GM12878 (cell line): ENCODE data around the gene PLA2G1B. TPM values are rescaled to one million over a fixed set of nuclear protein-coding genes. Genes with fewer than 3 reads are reported as not detected.

ENCODE experiments used
- ATAC-seq: fragments of 200-7000 bp; cut with Tn5 transposase; 3 replicates; pipeline ENCODE4 v1.9.1; 2020; ENCODE audit warnings: mild to moderate bottlenecking, moderate library complexity
- BruUV-seq: library from RNA; stranded (reverse); fragments of 400-500 nt; replicated peaks from 2 replicates; lab custom pipeline; 2021; lab: Mats Ljungman, UMichigan
- CTCF ChIA-PET: fragments of 300-600 bp; sonication (Branson Sonifier 250); formaldehyde crosslinking; extraction: SDS; loops from one replicate; lab custom pipeline; 2021; ENCODE audit warnings: inconsistent platforms; lab: Yijun Ruan, JAX
- POLR2A ChIA-PET: fragments of 350-600 bp; formaldehyde crosslinking; extraction: SDS; loops from one replicate; lab custom pipeline; 2021; ENCODE audit warnings: inconsistent platforms; lab: Charles Lee
- RAD21 ChIA-PET: fragments of 300-600 bp; sonication (Branson Sonifier 250); formaldehyde crosslinking; loops from one replicate; lab custom pipeline; 2023; ENCODE audit warnings: antibody characterized with exemption; ENCODE audit not compliant: unreplicated experiment; lab: Charles Lee
- SMC1A ChIA-PET: fragments of 300-600 bp; sonication (Branson Sonifier 250); formaldehyde crosslinking; loops from one replicate; lab custom pipeline; 2023; ENCODE audit not compliant: unreplicated experiment, uncharacterized antibody; lab: Charles Lee
- DNase-seq: peaks from one replicate; pipeline ENCODE4 v3.0.0-alpha.2; 2011; ENCODE audit warnings: low read depth, low spot score
- FAIRE-seq: peaks from 3 replicates; lab custom pipeline; 2011; peaks lifted over from hg19 to GRCh38; lab: Jason Lieb, UNC
- H2AFZ ChIP-seq: 2 replicates; pipeline ENCODE4 v1.6.0; 2011; ENCODE audit warnings: low read depth, low read length, control low read depth; ENCODE audit not compliant: control insufficient read depth
- H3K27ac ChIP-seq: 2 replicates; pipeline ENCODE4 v1.5.1; 2011; ENCODE audit warnings: control low read depth; ENCODE audit not compliant: control insufficient read depth, insufficient read depth
- H3K27me3 ChIP-seq, 2 experiments: replicated peaks in 1 of 2; 2 replicates each; pipeline versions ENCODE4 v1.6.0 to v1.6.1; 2011; ENCODE audit warnings: low read length in 1 of 2; ENCODE audit not compliant: control insufficient read depth in 2 of 2, insufficient read depth in 2 of 2
- H3K36me3 ChIP-seq, 2 experiments: 2 replicates each; pipeline ENCODE4 v1.5.1; 2011; ENCODE audit warnings: low read length in 1 of 2; ENCODE audit not compliant: control insufficient read depth in 2 of 2, insufficient read depth in 2 of 2
- H3K4me1 ChIP-seq: 2 replicates; pipeline ENCODE4 v1.6.1; 2011; ENCODE audit warnings: mild to moderate bottlenecking, low read length, moderate library complexity, mixed read lengths; ENCODE audit not compliant: control insufficient read depth, insufficient read depth
- H3K4me2 ChIP-seq: 2 replicates; pipeline ENCODE4 v1.6.0; 2011; ENCODE audit warnings: control low read depth; ENCODE audit not compliant: control insufficient read depth, insufficient read depth
- H3K4me3 ChIP-seq: fragments of 200-600 bp; sonication (generic); 2 replicates; pipeline ENCODE4 v1.5.1; 2016
- H3K79me2 ChIP-seq: 2 replicates; pipeline ENCODE4 v1.6.0; 2011; ENCODE audit warnings: low read length; ENCODE audit not compliant: control insufficient read depth, insufficient read depth
- H3K9ac ChIP-seq: 2 replicates; pipeline ENCODE4 v1.8.0; 2011; ENCODE audit warnings: low read length, control low read depth, mixed read lengths; ENCODE audit not compliant: control insufficient read depth, insufficient read depth
- H3K9me3 ChIP-seq: replicated peaks from 3 replicates; pipeline ENCODE4 v1.5.1; 2011; ENCODE audit warnings: mild to moderate bottlenecking, low read length; ENCODE audit not compliant: control insufficient read depth, insufficient read depth
- H4K20me1 ChIP-seq: 2 replicates; pipeline ENCODE4 v1.6.0; 2011; ENCODE audit not compliant: control insufficient read depth, insufficient read depth
- CREB1 ChIP-seq: IDR thresholded peaks from 2 replicates; pipeline ENCODE4 v1.6.1; 2012; ENCODE audit warnings: low read depth, mild to moderate bottlenecking, inconsistent platforms
- LARP7 ChIP-seq: fragments of 450-650 bp; IDR thresholded peaks from 2 replicates; pipeline ENCODE4 v1.6.1; 2017; ENCODE audit warnings: mild to moderate bottlenecking
- POU2F2 ChIP-seq: IDR thresholded peaks from 3 replicates; pipeline ENCODE4 v1.6.1; 2011; ENCODE audit warnings: low read depth, mild to moderate bottlenecking, low read length, borderline replicate concordance
- TCF7 ChIP-seq: IDR thresholded peaks from 2 replicates; pipeline ENCODE4 v1.6.1; 2014; ENCODE audit warnings: antibody characterized with exemption, borderline replicate concordance
- WGBS: methylation state at CpG from one replicate; pipeline ENCODE4 v1.1.6; 2016; ENCODE audit warnings: low lambda C conversion rate; ENCODE audit not compliant: insufficient replicate concordance, insufficient coverage; ENCODE audit errors: missing lambda C conversion rate; 5-methylcytosine and 5-hydroxymethylcytosine counted together
- in situ Hi-C: fragments of 300-500 bp; cut with MboI; formaldehyde crosslinking; loops from 9 replicates; pipeline ENCODE4 v1.14.3; 2018; ENCODE audit warnings: mixed read lengths
- intact Hi-C: fragments of 100-400 bp; cut with micrococcal nuclease; formaldehyde crosslinking; loops from one replicate; pipeline ENCODE4 v1.14.2; 2022; ENCODE audit not compliant: unreplicated experiment
- polyA plus RNA-seq, 11 experiments: library from polyadenylated mRNA; depleted of rRNA in 4 of 11; unstranded in 6 of 11; stranded (reverse) in 5 of 11; fragments of >200 nt; fragmentation: Nextera tagmentation in 4 of 11; fragmentation: Illumina TruSeq in 1 of 11; extraction: Ambion mirVana in 4 of 11; extraction: Trizol in 1 of 11; gene quantifications; 1 replicate in 1 of 11; 2 replicates in 10 of 11; pipeline versions ENCODE4 v1.2.1 to v1.2.3, GENCODE V29; 2011 to 2016; ENCODE audit warnings: inconsistent platforms in 2 of 11, missing spikeins in 2 of 11, low read depth in 1 of 11
- total RNA-seq, 4 experiments: library from RNA; depleted of rRNA in 3 of 4; stranded (reverse); fragments of >200 nt in 3 of 4; fragmentation: Illumina TruSeq in 1 of 4; extraction: Trizol in 1 of 4; gene quantifications; 2 replicates each; pipeline versions ENCODE4 v1.2.1 to v1.2.3, GENCODE V29; 2013 to 2021
- TF ChIP-seq, protein P1 (sequence below): IDR thresholded peaks from 2 replicates; pipeline ENCODE4 v1.6.1; 2011; ENCODE audit warnings: low read depth, low read length, improper control_type of control experiment, borderline replicate concordance
- TF ChIP-seq, protein P2 (sequence below): IDR thresholded peaks from 2 replicates; pipeline ENCODE4 v1.6.1; 2012; ENCODE audit warnings: mild to moderate bottlenecking, low read depth, low read length

The PLA2G1B gene
- total and polyA plus RNA-seq, 10 of the 15 experiments (the other 5 are each of a cell fraction or from before 2014, with no cell fraction given): not detected

DNA sequence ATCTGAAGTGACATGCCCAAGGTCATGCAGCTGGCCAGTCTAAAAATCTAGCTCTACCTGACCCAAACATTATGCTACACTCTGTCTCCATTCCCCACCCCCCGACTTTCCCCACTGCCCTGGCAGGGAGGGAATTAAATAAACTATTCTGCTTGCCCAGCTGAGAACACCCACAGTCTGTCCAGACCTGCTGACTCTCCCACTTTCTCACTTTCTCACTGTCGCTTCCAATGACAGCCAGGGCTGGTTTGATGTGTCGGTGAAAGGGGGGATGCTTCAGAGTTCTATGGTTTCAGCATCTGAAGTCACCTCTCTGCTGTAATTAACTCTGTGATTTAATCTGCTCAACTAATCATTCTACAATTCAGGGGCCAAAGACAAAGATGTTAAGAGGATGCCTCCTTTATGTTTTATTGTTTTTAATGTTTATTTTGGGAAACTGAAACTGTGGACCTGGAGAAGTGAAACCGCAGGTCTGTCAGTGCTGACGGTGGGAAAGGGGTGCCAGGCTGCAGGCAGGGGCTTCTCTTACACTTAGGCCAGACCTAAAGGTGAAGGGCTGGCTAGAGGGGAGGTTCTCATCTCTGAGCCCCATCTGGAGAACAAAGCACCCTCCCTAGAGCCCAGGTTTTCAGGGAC, 49.5 kb upstream of the PLA2G1B start:
- intact Hi-C loops (no loop called here), in situ Hi-C loops (no loop called here)
- CTCF ChIA-PET: no interaction called here
- no peak overlapping the region for H3K4me3 ChIP-seq
- FAIRE-seq (no peak), ATAC-seq (no peak), DNase-seq (no peak)
- RAD21 ChIA-PET: no interaction called here
- SMC1A ChIA-PET: no interaction called here
- H3K36me3 ChIP-seq: no peaks in the 10 kb centered on the region
- H3K9ac ChIP-seq: no peak overlapping the region
- H3K4me2 ChIP-seq: no peak overlapping the region
- no TSS peak for BruUV-seq
- no peaks in the 10 kb centered on the region for H3K79me2 ChIP-seq
- H3K27ac ChIP-seq: no peak overlapping the region
- no peak overlapping the region for H2AFZ ChIP-seq
- no peaks in the 10 kb centered on the region for H4K20me1 ChIP-seq
- POLR2A ChIA-PET: no interaction called here
- no peak for TF ChIP-seq CREB1
- no peak for TF ChIP-seq LARP7
- 0% methylated on average over 5 of the region's 5 CpGs for WGBS
- no peaks in the 10 kb centered on the region for H3K4me1 ChIP-seq
- H3K9me3 ChIP-seq: no peaks in the 10 kb centered on the region
- H3K27me3 ChIP-seq: peaks cover 0 to 2% of the 10 kb centered on the region in 2 experiments; a peak in 1 of 4 replicates

DNA sequence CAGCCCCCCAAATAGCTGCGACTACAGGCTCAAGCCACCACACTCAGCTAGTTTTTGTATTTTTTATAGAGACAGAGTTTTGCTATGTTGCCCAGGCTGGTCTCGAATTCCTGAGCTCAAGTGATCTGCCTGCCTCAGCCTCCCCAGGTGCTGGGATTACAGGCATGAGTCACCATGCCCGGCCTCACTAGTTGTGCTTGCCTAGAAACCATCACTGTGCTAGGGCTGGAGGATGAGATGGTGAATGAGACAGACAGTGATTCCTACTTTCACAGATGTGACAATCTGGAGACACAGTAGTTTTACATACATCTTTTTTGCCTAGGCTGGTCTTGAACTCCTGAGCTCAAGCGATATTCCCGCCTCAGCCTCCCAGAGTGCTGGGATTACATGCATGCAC, 48.8 kb upstream of the PLA2G1B start:
- no peak for DNase-seq
- no TSS peak for BruUV-seq
- Histone ChIP-seq H3K9ac (no peak overlapping the region), H3K27me3 (peaks cover 0 to 2% of the 10 kb centered on the region in 2 experiments; a peak in 1 of 4 replicates), H3K4me1 (no peaks in the 10 kb centered on the region)
- 16% methylated on average over 5 of the region's 5 CpGs for WGBS
- POLR2A ChIA-PET: no interaction called here
- in situ Hi-C loops: no loop called here
- SMC1A ChIA-PET: no interaction called here
- CTCF ChIA-PET: no interaction called here
- RAD21 ChIA-PET: no interaction called here
- TF ChIP-seq, protein P1, sequence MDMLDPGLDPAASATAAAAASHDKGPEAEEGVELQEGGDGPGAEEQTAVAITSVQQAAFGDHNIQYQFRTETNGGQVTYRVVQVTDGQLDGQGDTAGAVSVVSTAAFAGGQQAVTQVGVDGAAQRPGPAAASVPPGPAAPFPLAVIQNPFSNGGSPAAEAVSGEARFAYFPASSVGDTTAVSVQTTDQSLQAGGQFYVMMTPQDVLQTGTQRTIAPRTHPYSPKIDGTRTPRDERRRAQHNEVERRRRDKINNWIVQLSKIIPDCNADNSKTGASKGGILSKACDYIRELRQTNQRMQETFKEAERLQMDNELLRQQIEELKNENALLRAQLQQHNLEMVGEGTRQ: no peak
- no peak for TF ChIP-seq POU2F2
- TF ChIP-seq, protein P2, sequence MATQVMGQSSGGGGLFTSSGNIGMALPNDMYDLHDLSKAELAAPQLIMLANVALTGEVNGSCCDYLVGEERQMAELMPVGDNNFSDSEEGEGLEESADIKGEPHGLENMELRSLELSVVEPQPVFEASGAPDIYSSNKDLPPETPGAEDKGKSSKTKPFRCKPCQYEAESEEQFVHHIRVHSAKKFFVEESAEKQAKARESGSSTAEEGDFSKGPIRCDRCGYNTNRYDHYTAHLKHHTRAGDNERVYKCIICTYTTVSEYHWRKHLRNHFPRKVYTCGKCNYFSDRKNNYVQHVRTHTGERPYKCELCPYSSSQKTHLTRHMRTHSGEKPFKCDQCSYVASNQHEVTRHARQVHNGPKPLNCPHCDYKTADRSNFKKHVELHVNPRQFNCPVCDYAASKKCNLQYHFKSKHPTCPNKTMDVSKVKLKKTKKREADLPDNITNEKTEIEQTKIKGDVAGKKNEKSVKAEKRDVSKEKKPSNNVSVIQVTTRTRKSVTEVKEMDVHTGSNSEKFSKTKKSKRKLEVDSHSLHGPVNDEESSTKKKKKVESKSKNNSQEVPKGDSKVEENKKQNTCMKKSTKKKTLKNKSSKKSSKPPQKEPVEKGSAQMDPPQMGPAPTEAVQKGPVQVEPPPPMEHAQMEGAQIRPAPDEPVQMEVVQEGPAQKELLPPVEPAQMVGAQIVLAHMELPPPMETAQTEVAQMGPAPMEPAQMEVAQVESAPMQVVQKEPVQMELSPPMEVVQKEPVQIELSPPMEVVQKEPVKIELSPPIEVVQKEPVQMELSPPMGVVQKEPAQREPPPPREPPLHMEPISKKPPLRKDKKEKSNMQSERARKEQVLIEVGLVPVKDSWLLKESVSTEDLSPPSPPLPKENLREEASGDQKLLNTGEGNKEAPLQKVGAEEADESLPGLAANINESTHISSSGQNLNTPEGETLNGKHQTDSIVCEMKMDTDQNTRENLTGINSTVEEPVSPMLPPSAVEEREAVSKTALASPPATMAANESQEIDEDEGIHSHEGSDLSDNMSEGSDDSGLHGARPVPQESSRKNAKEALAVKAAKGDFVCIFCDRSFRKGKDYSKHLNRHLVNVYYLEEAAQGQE: no peak
- TF ChIP-seq TCF7: no peak
- TF ChIP-seq, all 136 proteins: peak for 0
- Histone ChIP-seq H2AFZ (no peak overlapping the region), H3K4me2 (no peak overlapping the region), H3K36me3 (no peaks in the 10 kb centered on the region), H3K79me2 (no peaks in the 10 kb centered on the region), H4K20me1 (no peaks in the 10 kb centered on the region), H3K9me3 (no peaks in the 10 kb centered on the region), H3K4me3 (no peak overlapping the region), H3K27ac (no peak overlapping the region)
- intact Hi-C loops: no loop called here
- FAIRE-seq: no peak
- ATAC-seq: no peak
